Tongue (tissue), 2 donors: Measurements from ENCODE around the gene MACROD1. TPM values are rescaled to one million over a fixed set of nuclear protein-coding genes. Genes with fewer than 3 reads are reported as not detected.

Experiments
- DNase-seq: peaks from one replicate; pipeline ENCODE4 v3.0.0-alpha.2; 2015
- total RNA-seq: library from RNA; depleted of rRNA; stranded (reverse); fragments of >200 nt; gene quantifications from one replicate; pipeline ENCODE4 v1.2.3, GENCODE V29; 2014

The MACROD1 gene
- total RNA-seq, 1 donor from 2014 or later = 58.8 TPM

DNA sequence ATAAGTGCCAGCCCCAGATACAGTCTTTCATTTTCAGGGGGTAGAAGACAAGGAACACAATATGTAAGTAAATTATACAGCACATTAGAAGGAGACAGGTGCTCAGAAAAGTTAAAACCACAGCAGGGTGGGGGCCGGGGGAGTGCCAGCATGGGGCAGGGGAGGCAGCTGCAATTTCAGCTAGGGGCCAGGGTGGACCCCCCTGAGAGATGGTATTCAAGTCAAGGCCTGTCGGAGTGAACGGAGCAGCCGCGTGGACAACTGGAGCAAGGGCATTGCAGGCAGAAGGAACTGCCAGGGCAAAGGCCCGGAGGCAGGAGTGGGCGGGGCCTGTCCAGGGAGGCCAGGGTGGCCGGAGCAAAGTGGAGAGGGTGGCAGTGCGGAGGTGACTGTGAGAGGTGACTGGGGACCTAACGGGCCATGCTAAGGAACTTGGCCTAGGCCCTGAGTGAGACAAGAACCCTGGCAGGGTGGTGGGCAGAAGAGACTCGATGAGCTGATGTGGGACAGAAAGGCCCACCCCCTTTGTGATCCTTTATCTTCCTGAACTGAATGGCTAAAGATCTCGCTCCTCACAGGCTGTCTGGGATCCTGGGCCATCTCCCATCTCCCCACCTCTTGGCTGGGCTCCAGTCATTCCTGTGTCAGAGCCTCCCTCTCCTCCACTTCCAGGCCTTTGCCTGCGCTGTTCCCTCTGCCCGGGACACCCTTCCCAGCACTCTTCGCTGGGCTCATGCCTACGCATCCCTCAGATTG lies 152.6 kb downstream of the MACROD1 start:
- no peak for DNase-seq

DNA sequence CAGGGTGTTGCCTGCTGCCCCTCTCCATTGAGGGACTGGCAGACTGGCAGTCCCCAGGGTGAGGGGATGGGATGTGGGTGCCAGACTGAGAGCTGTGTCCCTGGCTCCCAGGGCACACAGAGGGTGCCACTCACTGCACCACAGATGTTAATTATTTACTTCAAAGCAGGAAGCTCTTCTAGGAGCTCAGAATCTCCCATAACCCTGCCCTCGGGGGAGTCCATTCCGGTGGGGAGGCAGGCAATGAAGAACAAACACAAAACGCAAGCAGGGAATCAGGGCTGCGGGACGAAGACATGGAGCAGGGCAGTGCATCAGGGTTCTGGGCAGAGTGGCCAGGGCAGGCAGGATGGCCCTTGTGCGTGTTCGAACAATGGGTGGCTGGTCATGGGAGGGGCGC lies 154.5 kb downstream of the MACROD1 start:
- DNase-seq = no peak

DNA sequence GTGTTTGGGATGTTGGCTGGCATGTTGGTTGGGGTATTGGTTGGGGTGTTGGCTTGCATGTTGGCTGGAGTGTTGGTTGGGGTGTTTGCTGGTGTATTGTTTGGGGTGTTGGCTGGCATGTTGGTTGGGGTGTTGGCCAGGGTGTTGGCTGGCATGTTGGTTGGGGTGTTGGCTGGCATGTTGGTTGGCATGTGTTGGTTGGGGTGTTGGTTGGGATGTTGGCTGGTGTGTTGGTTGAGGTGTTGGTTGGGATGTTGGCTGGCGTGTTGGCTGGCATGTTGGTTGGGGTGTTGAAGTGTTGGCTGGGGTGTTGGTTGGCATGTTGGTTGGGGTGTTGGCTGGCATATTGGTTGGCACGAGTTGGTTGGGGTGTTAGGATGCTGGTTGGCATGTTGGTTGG lies 155.1 kb downstream of the MACROD1 start:
- no peak for DNase-seq

DNA sequence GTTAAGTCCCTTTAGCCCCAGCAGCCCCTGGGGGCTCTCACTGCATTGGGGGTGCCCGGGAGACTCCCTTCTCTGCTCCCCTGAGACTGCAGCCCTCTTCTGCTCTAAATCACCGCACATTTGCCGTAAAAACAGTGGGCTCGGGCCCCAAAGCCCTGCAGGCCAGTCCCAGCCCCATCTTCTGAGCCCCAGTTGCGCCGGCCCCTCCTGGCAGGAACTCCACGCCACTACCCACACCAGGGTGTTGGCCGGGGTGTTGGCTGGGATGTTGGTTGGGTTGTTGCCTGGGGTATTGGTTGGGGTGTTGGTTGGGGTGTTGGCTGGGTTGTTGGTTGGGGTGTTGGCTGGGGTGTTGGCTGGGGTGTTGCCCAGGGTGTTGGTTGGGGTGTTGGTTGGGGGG lies 156.2 kb downstream of the MACROD1 start:
- DNase-seq = no peak

DNA sequence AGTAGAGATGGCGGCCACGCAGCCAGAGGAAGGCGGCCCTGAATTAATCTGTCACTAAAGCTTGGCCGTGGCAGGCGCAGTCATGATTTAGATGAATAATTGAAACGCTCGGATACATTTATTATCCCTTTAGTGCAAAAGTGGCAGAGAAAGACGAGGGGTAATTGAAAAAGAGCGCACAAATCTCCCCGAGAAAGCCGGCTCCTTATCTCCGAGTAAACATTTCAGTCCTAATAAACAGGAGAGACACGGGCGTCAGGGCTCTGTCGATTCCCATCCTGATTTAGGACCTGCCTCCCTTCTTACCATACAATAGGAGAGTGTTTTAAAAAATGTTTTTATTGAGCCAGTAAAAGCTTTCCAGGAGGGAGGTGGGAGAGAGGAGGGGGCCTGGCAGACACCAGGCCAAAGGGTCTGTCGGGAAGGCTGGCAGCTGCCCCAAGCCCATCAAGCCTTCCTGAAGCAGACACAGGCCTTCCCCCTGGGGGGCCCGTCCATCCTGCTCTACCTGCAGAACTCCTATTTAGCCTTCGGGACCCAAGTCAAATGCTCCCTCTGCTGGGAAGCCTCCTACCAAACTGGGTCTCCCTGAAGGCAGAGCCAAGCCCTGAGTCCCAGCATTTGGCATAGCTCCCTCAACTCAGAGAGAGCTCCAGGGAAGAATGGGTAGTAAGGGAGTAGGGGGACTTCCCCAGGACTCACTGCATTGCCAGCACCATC lies 156.8 kb downstream of the MACROD1 start:
- no peak for DNase-seq

DNA sequence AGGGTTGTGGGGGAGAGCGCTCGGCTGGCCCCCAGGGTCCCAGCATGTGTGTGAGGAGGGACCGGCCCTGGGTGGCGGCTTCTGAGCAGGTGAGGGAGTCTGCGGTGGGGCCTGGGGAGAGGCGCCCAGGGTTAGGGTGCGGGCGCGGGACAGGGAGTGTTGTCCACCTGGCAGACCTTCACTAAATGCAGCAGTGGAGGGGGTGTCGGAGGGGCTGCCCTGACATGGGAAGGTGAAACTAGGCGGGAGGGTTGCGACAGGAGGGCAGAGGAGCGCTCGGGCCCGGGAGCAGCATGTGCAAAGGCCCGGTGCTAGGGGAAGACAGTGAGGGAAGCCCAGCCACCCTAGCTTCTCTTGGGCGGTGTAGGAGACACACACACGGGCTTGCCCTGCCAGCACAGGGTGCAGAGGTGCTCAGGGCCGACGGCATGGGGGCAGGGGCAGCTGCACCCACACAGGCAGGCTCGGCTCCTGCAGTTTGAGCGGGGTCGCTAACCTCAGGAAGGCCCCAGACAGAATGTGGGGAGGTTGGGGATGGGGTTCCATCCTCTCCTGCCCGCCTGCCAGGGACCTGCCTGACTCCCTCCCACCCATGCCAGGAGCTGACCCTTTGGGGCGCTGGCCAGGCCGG lies 157.5 kb downstream of the MACROD1 start:
- DNase-seq = no peak

DNA sequence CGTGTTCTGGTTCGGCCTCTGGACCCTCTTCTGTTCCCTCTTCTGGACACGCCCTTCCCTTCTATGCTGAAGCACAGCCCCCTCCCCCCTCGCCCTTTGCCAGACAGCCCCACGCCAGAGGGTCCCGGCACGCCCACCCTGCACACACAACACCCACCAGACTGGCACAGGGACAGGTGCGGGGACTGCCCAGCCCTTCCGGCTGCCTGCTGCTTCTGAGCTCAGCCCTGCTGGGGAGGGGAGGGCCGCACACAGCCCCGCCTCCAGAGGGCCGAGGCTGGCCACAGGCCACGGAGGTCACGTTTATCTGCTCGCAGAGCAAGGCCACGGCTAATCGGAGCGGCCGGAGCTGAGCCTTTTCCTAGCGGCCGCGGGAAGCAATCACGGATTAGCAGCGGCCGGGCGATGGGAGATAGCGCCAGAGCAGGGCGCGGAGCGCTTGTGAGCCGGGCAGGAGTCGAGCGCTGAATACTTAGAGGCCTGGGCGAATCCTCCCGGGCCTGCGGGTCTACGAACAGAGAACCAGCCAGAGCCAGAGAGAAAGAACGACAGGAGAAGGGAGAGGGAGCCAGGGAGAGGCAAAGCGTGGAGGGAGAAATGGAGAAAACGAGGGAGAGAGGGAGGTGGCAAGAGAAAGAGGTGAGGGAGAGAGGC lies 158.2 kb downstream of the MACROD1 start:
- DNase-seq = peak; percentile 73

DNA sequence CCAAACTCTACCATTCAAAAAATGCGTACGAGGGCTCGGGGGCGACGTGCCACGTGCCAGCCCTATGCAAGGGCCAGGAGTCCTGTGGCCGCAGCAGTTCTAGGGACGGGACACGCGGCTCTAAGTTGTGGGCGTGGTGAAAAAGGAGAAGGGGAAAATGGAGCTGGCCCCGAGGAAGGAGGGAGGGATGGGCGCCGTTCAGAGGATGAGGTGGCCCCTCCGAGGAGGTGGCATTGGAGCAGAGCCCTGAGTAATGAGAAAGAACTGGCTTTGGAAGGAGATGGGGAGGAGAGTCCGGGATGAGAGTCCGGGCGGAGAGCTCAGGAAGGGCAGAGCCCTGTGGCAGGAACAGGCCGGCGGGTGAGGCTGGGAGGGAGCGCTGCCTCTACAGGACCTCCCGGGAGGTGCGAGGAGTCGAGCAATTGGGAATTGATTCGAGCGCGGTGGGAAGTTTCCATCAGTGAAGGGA lies 158.7 kb downstream of the MACROD1 start:
- DNase-seq = peak; percentile 58

DNA sequence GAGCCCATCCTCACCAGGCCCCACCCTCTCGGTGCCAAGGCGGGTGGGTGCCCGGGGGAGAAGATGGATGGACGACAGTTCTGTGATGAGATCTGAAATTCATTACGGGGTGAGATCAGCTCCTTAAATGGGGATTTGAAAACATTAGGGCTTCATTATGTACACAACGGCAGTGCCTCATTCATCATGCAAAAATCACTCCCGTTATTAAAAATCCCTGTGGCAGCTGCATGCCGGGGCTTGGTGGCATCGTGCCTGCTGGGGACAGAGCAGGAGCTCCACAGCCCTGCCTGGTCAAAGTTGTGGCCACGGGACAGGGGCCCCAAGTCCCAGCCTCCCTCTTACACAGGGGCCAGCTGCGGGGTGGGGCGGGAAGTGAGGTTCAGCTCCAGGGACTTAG lies 159.5 kb downstream of the MACROD1 start:
- peak; percentile 61 for DNase-seq

DNA sequence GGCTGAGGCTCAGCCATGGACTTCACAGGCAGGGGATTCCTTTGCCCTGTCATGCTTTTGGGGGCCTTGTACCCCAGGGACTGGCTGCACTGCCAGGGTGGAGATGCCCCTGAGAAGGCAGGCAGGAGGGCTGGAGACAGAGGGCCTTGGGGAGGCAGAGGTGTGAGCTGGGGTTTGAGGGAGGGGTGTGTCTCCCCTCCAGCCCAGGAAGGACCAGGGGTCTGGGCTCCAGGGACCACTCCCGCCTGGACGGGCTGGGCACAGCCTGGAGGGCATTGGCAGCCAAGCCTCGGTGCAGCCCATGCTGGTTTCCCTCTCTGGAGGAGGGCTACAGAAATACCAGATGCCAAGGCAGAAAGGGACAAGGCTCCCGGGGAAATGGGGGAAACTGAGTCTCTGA lies 160.2 kb downstream of the MACROD1 start:
- no peak for DNase-seq

DNA sequence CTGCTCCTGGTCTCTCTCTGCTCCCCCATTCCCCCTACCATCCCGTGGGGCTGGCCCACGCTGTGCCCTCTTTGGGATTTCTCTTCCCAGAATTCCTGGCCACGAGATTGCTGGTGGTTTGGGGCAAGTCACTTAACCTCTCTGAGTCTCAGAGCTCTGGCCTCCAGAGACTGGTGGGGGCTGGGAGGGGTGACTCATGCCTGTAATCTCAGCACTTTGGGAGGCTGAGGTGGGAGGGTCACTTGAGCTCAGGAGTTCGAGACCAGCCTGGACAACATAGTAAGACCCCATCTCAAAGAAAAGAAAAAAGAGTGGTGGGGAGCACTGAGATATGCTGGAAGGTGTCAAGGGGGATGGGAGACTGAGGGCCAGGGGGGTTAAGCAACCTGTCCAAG lies 161.3 kb downstream of the MACROD1 start:
- no peak for DNase-seq

DNA sequence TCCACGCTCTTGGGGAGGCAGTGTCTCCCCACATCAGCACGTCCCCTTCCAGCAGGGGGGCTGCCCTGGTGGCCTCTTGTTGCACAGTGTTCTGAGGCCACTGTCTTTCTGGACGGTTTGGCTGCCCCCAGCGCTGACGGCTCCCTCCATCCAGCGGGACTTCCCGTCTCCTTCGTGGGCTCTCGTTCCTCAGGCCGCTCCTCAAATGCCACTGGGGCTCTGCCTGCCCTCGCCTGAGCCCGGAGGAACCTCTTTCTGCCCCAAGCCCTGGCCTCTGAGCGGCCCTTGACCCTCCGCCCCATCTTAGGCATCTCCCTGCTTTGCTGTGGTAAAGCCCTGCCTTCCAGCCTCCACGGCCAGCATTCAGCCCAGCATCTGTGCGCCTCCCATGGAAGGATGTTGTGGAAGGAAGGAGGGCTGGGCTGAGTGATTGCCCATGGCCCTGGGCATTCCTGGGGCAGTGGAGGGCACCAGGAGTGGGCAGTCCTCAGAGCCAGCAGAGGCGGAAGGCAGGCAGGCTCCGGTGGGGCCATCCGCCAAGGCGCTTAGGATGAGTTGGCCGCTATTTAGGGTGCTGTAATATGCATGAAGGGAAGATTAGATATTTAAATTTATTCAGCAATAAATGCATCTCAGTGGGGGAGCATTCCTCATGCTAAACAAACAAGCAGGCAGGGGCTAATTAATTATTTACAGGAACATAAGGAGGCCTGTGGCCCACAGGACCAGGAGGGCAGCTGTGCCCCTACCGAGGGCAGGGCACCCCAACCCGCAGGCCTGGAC lies 161.9 kb downstream of the MACROD1 start:
- DNase-seq = no peak

DNA sequence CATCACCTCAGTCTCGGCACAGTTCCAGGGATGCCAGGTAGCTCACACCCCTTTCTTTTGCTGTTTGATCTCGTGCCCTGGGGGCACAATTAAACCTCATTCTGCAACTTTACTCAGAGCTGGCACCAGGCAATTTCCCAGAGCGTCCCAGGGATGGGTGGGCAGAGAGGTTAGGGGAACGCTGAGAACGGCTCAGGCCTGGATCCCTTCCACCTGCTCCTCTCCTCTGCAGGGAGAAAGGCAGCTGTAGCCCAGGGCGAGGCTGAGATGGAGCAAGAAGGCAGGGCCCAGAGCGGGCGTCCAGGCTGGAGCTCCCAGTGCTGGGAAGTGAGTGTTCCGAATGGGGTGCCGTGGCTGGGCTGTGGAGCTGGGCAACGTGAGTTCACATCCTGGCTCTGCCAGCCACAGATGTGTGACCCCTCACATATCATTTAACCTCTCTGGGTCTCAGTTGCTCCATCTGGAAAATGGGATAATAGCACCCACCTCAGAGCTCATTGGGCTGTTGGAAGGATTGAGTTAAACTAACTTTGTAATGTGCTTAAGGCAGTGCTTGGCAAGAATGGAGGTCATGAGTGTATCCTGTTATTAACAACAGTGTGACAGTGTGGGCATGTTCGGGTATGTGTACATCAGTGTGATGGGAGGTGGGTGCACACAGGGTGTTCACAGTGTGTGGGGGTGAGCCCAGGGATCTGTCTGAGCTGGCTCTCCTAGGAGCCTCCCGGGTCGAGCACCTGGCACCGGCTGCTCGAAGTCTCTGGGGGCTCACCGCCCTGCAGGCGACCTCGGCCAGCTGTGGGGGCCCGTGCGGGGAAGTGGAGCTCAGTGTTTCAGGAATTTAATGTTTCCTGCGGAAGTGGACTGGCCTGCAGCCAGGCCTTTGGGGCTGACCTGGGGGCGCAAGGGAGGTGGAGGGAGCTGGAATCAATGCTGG lies 164.2 kb downstream of the MACROD1 start:
- DNase-seq = peak; percentile 79

DNA sequence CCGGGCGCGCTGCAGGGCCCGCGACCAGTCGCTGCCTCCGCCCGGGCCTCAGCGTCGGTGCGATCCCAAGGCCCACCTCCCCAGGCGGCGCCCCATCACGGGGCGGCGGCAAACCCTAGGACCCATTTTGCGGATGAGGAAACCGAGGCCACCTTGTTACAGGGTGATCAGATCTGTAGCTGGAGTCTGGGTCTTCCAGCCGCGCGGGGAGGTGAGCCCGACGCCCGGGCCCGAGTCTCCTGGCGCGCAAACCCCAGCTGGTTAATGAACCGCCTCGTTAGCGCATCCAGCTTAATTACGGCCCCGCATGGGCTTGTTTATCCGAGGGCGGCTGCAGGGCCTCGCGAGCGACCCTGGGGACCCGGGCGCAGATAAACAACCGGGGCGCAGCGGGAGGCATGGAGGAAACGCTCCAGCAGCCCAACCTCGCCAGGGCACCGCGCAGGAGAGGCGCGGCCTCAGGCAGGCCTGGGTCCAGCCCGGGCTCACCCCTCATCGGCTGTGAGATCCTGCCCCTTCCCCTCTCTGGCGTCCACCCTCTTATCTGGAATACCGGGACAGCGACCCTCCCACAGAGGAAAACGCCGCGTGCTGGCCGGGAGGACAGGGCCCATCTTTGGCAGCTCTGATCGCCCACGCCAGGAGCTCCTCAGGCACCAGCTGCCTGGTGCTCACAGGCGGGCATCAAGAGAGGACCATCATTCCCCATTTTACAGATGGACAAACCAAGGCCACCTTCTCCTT lies 165.0 kb downstream of the MACROD1 start:
- DNase-seq = no peak

DNA sequence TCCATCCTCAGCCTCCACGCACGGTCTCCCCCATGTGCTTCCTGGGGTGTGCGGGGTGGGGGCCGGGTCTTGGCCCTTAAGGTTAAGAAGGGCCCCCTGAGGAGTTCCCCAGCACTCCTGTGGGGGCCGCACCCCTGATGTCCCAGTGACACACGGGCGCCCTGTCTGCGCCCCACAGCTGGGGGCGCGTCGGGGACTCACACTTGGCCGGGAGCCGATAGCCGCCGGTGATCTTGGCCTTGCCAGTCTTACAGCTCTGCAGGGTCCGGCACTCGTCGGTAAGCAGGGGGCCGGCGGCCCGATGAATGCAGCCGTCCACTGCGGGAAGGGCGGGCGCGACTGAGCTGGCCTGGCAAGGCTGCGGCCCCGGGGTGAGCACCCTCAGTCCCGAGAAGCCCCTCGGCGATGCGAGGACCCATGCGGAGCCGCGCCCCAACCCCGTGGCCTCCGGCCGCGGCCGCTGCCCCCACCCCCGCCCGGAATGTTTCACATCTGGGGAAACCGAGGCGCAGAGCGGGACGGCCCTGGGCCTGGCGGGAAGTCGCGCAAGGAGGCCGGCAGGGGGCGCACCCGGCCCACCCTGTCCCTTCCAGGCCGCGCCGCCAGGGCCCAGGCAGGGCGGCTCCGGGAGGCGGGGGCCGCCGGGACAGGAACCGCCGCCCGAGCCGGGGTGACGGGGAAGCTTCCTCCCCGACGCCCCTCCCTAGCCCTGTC lies 165.7 kb downstream of the MACROD1 start:
- DNase-seq = peak; percentile 89

DNA sequence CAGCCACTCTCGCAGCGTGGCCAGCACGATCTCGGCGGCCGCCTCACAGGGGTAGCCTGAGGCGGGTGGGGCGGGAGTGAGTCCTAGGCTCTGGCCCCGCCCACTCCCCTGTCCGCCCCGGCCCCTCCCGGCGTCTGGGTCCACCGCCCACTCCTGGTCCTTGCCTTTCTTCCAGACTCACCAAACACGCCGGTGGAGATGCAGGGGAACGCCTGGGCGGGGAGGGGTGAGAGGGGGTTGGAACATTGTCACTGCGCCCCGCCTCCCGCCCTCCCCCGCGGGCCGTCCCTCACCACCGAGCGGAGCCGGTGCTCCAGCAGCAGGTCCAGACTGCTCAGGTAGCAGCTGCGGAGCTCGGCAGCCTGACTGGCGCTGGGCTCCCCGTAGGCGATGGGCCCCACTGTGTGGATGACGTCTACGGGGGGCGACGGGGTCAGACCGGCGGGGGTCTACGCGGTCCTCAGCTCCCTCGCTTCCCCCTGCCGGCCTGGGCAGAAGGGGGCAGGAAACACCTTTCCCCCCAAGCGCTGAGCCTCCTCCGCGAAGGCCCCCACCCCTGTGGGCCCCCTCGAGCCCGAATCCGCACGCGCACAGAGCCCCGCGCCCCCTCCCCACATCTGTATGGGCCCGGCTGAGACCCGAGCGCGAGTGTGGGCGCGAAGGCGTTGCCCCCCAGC lies 166.4 kb downstream of the MACROD1 start:
- peak; percentile 80 for DNase-seq

DNA sequence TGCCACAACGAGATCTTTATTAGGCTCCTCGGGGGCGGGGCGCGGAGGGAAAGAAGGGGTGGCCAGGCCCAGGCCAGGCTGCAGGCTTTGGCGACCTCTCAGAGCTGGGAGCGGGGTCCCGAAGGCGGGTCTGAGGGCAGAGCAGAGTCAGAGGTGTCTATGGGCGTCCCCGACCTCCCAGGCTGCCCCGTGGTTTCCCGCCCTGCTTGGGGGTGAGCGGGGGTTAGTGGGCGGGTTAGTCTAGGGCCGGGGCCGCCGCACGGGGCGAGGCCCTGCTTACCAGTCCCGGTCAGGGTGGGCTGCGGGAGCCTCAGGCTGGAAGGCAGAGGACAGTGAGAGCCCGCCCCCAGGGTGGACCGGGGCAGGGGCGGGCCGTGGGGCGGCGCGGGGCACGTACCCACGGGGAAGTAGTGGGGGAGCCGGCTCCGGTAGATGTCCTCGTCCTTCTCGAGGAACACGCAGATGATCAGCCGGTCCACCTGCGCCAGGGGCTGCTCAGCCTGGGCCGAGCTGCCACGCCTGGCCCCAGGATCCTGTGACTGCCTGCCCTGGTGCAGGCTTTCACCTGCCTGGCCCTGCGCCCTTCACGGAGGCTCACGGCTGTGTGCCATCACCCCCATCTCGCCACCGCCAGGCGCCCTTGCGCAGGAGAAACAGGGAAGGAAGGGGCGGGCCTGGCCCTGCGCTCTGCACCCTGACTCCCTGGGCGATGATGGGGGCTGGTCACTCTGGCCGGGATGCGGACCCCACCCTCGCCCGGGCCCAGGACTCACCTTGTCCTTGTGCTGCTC lies 167.2 kb downstream of the MACROD1 start:
- no peak for DNase-seq

DNA sequence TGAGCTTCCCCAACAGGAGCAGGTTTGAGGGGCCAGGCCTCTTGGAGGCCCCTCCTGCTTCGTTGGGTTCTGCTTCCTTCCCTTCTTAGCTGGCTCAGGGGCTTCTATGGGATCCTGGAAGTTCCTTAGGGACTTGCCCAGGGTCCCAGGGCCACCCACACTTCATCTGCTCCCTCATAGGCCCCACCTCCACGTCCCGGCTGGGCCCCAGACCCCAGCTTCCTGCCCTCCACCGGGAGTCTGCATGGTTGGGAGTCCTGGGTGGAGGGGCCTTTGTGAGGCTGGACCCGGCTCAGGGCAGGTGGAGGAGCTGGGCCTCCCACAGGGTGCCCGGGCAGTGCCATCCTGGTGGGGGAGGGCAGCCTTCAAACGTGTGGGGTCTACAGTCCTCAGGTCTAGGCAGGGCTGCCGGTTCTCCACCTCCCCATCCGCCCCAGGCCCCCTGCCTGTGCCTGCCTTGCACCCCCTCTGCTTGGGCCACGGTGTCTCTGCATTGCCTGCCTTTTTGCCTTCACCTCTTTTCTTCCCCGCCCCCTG lies 168.0 kb downstream of the MACROD1 start:
- no peak for DNase-seq
